Ovary (tissue), 9 donors: ENCODE measurements around the gene STK32C. TPM values are rescaled to one million over a fixed set of nuclear protein-coding genes. Genes with fewer than 3 reads are reported as not detected.

Experiments
- DNase-seq, 5 donors: peaks; one replicate each; pipeline ENCODE4 v3.0.0-alpha.2; 2019 to 2020
- H3K27ac ChIP-seq, 2 donors: fragments of 200-600 bp; one replicate each; pipeline versions ENCODE4 v1.5.1 to v1.8.0; 2019 to 2022
- H3K27me3 ChIP-seq: fragments of 200-600 bp; one replicate; pipeline ENCODE4 v1.8.0; 2022
- H3K36me3 ChIP-seq: fragments of 200-600 bp; sonication (generic); one replicate; pipeline ENCODE4 v1.5.1; 2019
- H3K4me1 ChIP-seq: one replicate; pipeline ENCODE4 v1.8.1; 2013; ENCODE audit warnings: mild to moderate bottlenecking, moderate library complexity; ENCODE audit not compliant: insufficient read depth
- H3K4me3 ChIP-seq: fragments of 200-600 bp; sonication (generic); one replicate; pipeline ENCODE4 v1.5.1; 2017
- H3K9me3 ChIP-seq, 2 donors: fragments of 200-600 bp in 1 of 2; sonication (generic) in 1 of 2; one replicate each; pipeline versions ENCODE4 v1.5.1 to v1.8.1; 2013 to 2019; ENCODE audit warnings: mild to moderate bottlenecking in 1 of 2, moderate library complexity in 1 of 2
- EP300 ChIP-seq: sonication (generic); formaldehyde crosslinking; IDR thresholded peaks from one replicate; pipeline ENCODE4 v1.6.1; 2017; ENCODE audit warnings: antibody characterized with exemption
- POLR2A ChIP-seq: fragments of 450-650 bp; IDR thresholded peaks from one replicate; pipeline ENCODE4 v1.6.1; 2017; ENCODE audit warnings: antibody characterized with exemption, mild to moderate bottlenecking, moderate library complexity
- WGBS, 3 donors: extraction: QIAGEN DNeasy Blood & Tissue Kit in 1 of 3; methylation state at CpG; one replicate each; pipeline versions ENCODE4 v1.1.5 to v1.1.7; 2013 to 2017; 5-methylcytosine and 5-hydroxymethylcytosine counted together
- intact Hi-C, 4 donors: fragments of 100-400 bp; cut with DNase I; formaldehyde crosslinking; loops; one replicate each; pipeline versions ENCODE4 v1.11.0 to v1.15.1; 2022 to 2023
- polyA plus RNA-seq, 2 donors: library from polyadenylated mRNA; stranded (reverse); fragments of 200-250 nt in 1 of 2; fragments of 350-450 nt in 1 of 2; fragmentation: Illumina TruSeq in 1 of 2; extraction: RNeasy Lipid Tissue Mini Kit (QIAGEN cat#74804) in 1 of 2; gene quantifications; one replicate each; pipeline ENCODE4 v1.2.3, GENCODE V29; 2013 to 2014
- total RNA-seq, 7 donors: library from RNA; depleted of rRNA in 2 of 7; stranded (reverse); fragments of >200 nt in 2 of 7; fragmentation: NEBNext Ultra II Directional in 3 of 7; extraction: Animal tissue kit (Norgen Biotek cat#: 25700) in 3 of 7; gene quantifications; one replicate each; pipeline versions ENCODE4 v1.1.0 to v1.2.4, GENCODE V29; 2016 to 2023
- TF ChIP-seq, protein P1 (sequence below), 3 donors: fragments of 450-650 bp in 2 of 3; fragments of 200-600 bp in 1 of 3; IDR thresholded peaks; one replicate each; pipeline versions ENCODE4 v1.5.1 to v1.8.0; 2016 to 2022; ENCODE audit warnings: antibody characterized with exemption in 3 of 3, mild to moderate bottlenecking in 1 of 3
- donor health status: DM: no; HTN: no; CAD: no; lungs with moderate emphysema.
- donor health status: DM: no; HTN: no; CAD: no.
- donor health status: Bipolar disorder and iron deficiency.
- donor health status: DM: yes; HTN: yes; CAD: no.
- donor health status: DM: no; HTN: no; CAD: no.
- donor health status: DM: yes; HTN: yes; CAD: no.

The STK32C gene
- total and polyA plus RNA-seq, 9 donors, result 2.6 to 13.8 (median 8.8) TPM

DNA sequence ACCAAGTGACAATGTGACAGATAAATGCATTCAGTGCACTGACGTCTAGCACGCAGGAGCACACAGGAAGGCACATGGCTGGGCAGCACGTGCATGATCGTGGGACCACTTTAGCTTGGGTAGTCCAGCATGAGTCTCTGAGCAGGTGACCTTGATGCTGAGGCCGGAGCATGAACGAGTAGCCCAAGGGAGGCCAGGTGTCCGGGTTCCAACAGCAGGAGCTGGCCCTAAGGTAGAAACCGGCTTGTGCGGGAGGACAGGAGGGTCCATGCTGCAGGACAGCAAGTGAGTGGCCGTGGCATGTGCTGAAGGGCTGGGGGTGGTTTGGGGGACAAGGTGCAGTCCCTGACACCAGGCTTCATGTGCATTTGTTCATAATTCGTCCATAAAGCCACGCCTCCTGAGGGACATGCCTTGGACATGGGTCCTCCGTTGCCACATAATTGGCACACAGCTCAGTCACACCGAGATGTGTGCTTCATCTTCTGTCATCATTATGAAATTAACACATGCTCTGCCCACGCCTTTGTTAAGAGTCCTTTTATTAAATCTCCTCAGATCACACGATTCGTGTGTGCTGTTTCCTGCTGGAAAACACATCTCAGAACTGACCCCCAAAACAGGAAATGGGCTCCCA, 3.1 kb upstream of the STK32C start:
- WGBS, 3 donors, result 78 to 80% (median 79%) methylated on average over 17 of the region's 17 CpGs
- intact Hi-C loops, result no loop called here
- Histone ChIP-seq H3K4me3 (no peak overlapping the region), H3K36me3 (no peaks in the 10 kb centered on the region), H3K27me3 (no peaks in the 10 kb centered on the region), H3K9me3 (no peaks in the 10 kb centered on the region), H3K4me1 (peaks cover 4% of the 10 kb centered on the region), H3K27ac (no peak overlapping the region)
- TF ChIP-seq EP300 (no peak), POLR2A (no peak)
- TF ChIP-seq, protein P1, sequence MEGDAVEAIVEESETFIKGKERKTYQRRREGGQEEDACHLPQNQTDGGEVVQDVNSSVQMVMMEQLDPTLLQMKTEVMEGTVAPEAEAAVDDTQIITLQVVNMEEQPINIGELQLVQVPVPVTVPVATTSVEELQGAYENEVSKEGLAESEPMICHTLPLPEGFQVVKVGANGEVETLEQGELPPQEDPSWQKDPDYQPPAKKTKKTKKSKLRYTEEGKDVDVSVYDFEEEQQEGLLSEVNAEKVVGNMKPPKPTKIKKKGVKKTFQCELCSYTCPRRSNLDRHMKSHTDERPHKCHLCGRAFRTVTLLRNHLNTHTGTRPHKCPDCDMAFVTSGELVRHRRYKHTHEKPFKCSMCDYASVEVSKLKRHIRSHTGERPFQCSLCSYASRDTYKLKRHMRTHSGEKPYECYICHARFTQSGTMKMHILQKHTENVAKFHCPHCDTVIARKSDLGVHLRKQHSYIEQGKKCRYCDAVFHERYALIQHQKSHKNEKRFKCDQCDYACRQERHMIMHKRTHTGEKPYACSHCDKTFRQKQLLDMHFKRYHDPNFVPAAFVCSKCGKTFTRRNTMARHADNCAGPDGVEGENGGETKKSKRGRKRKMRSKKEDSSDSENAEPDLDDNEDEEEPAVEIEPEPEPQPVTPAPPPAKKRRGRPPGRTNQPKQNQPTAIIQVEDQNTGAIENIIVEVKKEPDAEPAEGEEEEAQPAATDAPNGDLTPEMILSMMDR (IDR thresholded peaks at IDR 0.05), result no peak
- DNase-seq, result peak in 2 of 5 donors; percentile 18 to 28

DNA sequence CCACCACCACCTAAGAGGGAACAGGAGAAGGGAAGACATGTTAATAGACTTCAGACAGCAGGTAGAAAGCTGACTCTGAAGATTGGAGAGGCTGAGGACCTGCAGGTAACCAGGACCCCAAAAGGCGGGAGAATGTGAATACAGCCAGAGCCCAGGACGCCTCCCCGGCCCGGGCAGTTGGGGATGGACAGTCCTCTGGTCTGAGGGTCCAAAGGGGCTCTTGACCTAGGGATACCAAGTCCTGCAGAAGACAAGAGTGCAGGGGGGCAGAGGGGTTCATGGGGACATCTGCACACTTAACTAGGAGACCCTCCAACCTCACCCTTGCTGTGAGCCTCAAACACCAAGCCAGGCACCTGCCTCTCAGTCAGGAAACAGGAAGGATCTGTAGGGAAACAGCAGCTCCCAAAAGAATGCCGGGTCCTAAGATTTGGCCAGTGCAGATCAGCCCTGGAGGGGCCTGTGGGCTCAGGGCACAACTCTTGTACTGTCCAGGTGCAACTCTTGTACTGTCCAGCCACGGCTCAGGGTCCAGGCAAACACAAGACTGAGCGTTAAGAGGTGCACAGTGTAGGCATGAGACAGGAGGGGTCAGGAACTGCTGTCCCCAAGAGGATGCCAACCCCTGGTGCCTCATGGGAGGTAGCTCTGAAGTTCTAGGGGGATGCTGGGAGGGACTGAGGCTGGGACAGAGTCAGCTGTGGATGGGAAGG, 2.3 kb upstream of the STK32C start:
- TF ChIP-seq EP300, result no peak
- TF ChIP-seq, protein P1 (IDR thresholded peaks at IDR 0.05), result no peak
- TF ChIP-seq POLR2A, result no peak
- intact Hi-C loops, result loop anchor here in 1 of 4 donors (2.0 to 5.0 kb wide), 2 partner anchors 21 to 142 kb away; no protein-coding TSS in a partner anchor
- peaks cover 4% of the 10 kb centered on the region for H3K4me1 ChIP-seq
- DNase-seq, result peak in 2 of 5 donors; percentile 15 to 19
- no peak overlapping the region for H3K4me3 ChIP-seq
- H3K27ac ChIP-seq, result no peak overlapping the region
- no peaks in the 10 kb centered on the region for H3K36me3 ChIP-seq
- no peaks in the 10 kb centered on the region for H3K9me3 ChIP-seq
- WGBS, 3 donors, result 76 to 85% (median 78%) methylated on average over 7 of the region's 7 CpGs
- no peaks in the 10 kb centered on the region for H3K27me3 ChIP-seq

DNA sequence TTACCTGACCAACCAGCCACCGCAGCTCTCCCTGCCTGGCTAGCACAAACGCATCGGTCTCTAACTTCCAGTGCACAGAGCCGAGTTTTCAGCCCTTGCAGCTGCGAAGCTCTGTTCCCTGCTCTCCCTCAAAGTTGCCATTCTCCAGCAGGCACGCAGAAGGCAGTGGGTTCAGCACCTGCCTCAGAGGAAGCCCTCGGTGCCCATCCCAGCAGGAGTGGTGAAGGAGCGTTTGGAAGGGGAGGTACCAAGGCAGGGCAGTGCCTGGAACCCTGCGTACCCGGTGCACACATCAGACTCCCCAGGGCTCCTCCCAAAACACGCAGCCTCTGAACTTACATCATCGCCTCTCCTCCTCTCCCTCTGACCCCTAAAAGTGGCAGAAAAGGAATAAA, 1.7 kb upstream of the STK32C start:
- H3K27ac ChIP-seq, result no peak overlapping the region
- DNase-seq, result peak in 1 of 5 donors; percentile 32
- TF ChIP-seq POLR2A, result no peak
- TF ChIP-seq, protein P1 (IDR thresholded peaks at IDR 0.05), result no peak
- no peak for TF ChIP-seq EP300
- WGBS, 3 donors, result 49 to 65% (median 64%) methylated on average over 12 of the region's 12 CpGs
- H3K27me3 ChIP-seq, result no peaks in the 10 kb centered on the region
- H3K4me1 ChIP-seq, result peaks cover 4% of the 10 kb centered on the region
- H3K36me3 ChIP-seq, result no peaks in the 10 kb centered on the region
- H3K4me3 ChIP-seq, result no peak overlapping the region
- intact Hi-C loops, result loop anchor here in 1 of 4 donors (2.0 to 5.0 kb wide), 2 partner anchors 21 to 143 kb away; no protein-coding TSS in a partner anchor
- H3K9me3 ChIP-seq, result no peaks in the 10 kb centered on the region

DNA sequence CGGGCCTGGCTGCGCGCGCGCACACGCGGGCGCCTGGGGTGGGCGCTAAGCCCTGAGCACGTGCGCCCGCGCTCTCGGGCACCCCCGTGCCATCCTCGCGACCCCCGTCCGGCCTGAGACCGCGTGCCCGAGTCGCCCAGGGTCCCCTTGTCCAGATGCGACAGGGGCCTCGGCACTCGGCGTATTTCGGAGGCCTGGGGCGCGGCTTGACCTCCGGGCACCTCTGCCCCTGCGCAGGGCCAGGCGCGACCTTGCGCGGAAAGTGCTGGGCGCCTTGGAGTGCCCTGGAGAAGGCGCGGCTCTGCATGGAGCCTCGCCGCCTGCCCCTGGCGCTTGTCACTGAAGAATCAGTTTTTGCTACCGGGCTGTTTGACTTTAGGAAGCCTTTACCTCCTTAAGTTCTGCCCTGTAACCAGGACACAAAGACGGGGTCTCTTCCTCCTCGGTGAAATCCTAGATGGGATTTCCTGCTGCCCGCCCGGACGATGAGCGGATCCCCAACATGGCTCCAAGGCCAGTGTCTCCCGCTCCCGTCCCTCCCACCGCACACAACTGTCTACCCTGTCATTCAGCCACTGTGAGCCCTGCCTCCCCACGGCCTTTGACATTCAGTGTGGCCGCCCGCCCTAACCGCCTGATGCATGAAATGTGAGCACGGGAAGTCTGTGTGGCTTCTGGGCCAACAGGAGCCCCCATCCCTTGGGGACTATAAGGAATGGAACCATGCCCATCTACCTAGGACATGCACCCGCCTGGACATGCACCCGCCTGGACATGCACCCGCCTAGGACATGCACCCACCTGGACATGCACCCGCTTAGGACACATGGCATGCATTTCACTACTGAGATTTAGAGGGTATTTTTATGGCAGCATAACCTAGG, 1.1 kb upstream of the STK32C start:
- DNase-seq, result peak in 2 of 5 donors; percentile 42 to 47
- no peak for TF ChIP-seq POLR2A
- TF ChIP-seq, protein P1 (IDR thresholded peaks at IDR 0.05), result no peak
- no peak for TF ChIP-seq EP300
- Histone ChIP-seq H3K4me1 (peaks cover 4% of the 10 kb centered on the region), H3K9me3 (no peaks in the 10 kb centered on the region), H3K4me3 (peak overlapping the region; percentile 90), H3K36me3 (no peaks in the 10 kb centered on the region), H3K27me3 (no peaks in the 10 kb centered on the region), H3K27ac (peak overlapping the region; percentile 2 to 64)
- intact Hi-C loops, result loop anchor here in 1 of 4 donors (2.0 to 5.0 kb wide), 2 partner anchors 22 to 143 kb away; no protein-coding TSS in a partner anchor
- WGBS, 3 donors, result 12 to 26% (median 18%) methylated on average over 42 to 61 of the region's 61 CpGs
